ENCODE data around the gene CNTN4.

- TF ChIP-seq POLR2AphosphoS5 (IDR thresholded peaks at IDR 0.05; ENCODE audit: borderline replicate concordance, low read depth, low read length): no peak
- no peak for TF ChIP-seq EZH2 (IDR thresholded peaks at IDR 0.05)
- TF ChIP-seq FOXP2 (optimal IDR thresholded peaks at IDR 0.05; ENCODE audit: control extremely low read depth, extremely low read length, insufficient read depth): no peak
Observed at GRCh38 chr3:3069723-3070122, 971.1 kb downstream of the CNTN4 start.

Measured in SK-N-MC (cell line).